ENCODE data around the gene NUP210.

The NUP210 gene

GRCh38 chr3:13408890-13409289 lies 11.2 kb downstream of the NUP210 start:
- peaks cover 11% of the 10 kb centered on the region for H3K4me1 ChIP-seq (ENCODE audit: insufficient read depth, low read length, poor library complexity, severe bottlenecking)

GRCh38 chr3:13407926-13408325 lies 12.2 kb downstream of the NUP210 start:
- H2AFZ ChIP-seq (ENCODE audit: low read length) = no peak overlapping the region
- H3K4me1 ChIP-seq (ENCODE audit: insufficient read depth, low read length, poor library complexity, severe bottlenecking) = peaks cover 5% of the 10 kb centered on the region
- H3K9me2 ChIP-seq (replicated peaks; ENCODE audit: low read depth, low read length) = no peaks in the 10 kb centered on the region
- TF ChIP-seq EZH2phosphoT487 (IDR thresholded peaks at IDR 0.05; ENCODE audit: borderline replicate concordance) = no peak
- TF ChIP-seq CTCF (conservative IDR thresholded peaks at IDR 0.05; ENCODE audit: low read length) = no peak
- no peaks in the 10 kb centered on the region for H3F3A ChIP-seq (ENCODE audit: low read depth)
- peaks cover 10% of the 10 kb centered on the region; the same call in 1 of the 2 replicates for H3K36me3 ChIP-seq (ENCODE audit: insufficient read depth, low read length)
- peaks cover 97% of the 10 kb centered on the region for H3K79me2 ChIP-seq (ENCODE audit: insufficient read depth, low read length)
- peaks cover 17% of the 10 kb centered on the region for H4K20me1 ChIP-seq (ENCODE audit: insufficient read depth, low read length, poor library complexity, severe bottlenecking)
- no peak overlapping the region for H3K4me2 ChIP-seq (ENCODE audit: low read depth, low read length, poor library complexity, severe bottlenecking)
- peaks cover 6% of the 10 kb centered on the region; the same call in 1 of the 2 replicates for H3K9me3 ChIP-seq (ENCODE audit: insufficient read depth, low read depth, low read length)
- H3K9ac ChIP-seq (ENCODE audit: low read depth, low read length, poor library complexity, severe bottlenecking) = no peak overlapping the region
- no peak overlapping the region for H3K4me3 ChIP-seq (ENCODE audit: low read length, poor library complexity, severe bottlenecking)
- no peaks in the 10 kb centered on the region for H3K27me3 ChIP-seq (ENCODE audit: insufficient read depth, low read length, poor library complexity, severe bottlenecking)

More at GRCh38 chr3:13408890-13409289, 11.2 kb downstream of the NUP210 start:
- H3K27me3 ChIP-seq (ENCODE audit: insufficient read depth, low read length, poor library complexity, severe bottlenecking) = no peaks in the 10 kb centered on the region
- TF ChIP-seq CTCF (conservative IDR thresholded peaks at IDR 0.05; ENCODE audit: low read length) (no peak), EZH2phosphoT487 (IDR thresholded peaks at IDR 0.05; ENCODE audit: borderline replicate concordance) (no peak)
- H3K9me2 ChIP-seq (replicated peaks; ENCODE audit: low read depth, low read length) = no peaks in the 10 kb centered on the region
- H3K4me2 ChIP-seq (ENCODE audit: low read depth, low read length, poor library complexity, severe bottlenecking) = no peak overlapping the region
- no peaks in the 10 kb centered on the region for H3F3A ChIP-seq (ENCODE audit: low read depth)
- no peak overlapping the region for H3K9ac ChIP-seq (ENCODE audit: low read depth, low read length, poor library complexity, severe bottlenecking)
- no peak overlapping the region for H3K4me3 ChIP-seq (ENCODE audit: low read length, poor library complexity, severe bottlenecking)
- no peak overlapping the region for H2AFZ ChIP-seq (ENCODE audit: low read length)
- H3K9me3 ChIP-seq (ENCODE audit: insufficient read depth, low read depth, low read length) = peaks cover 6% of the 10 kb centered on the region; the same call in 1 of the 2 replicates
- peaks cover 16% of the 10 kb centered on the region for H4K20me1 ChIP-seq (ENCODE audit: insufficient read depth, low read length, poor library complexity, severe bottlenecking)
- peaks cover 97% of the 10 kb centered on the region for H3K79me2 ChIP-seq (ENCODE audit: insufficient read depth, low read length)
- H3K36me3 ChIP-seq (ENCODE audit: insufficient read depth, low read length) = peaks cover 6% of the 10 kb centered on the region; the same call in 1 of the 2 replicates

- no peak for TF ChIP-seq CTCF (conservative IDR thresholded peaks at IDR 0.05; ENCODE audit: low read length)
- no peak for TF ChIP-seq EZH2phosphoT487 (IDR thresholded peaks at IDR 0.05; ENCODE audit: borderline replicate concordance)
- peaks cover 97% of the 10 kb centered on the region for H3K79me2 ChIP-seq (ENCODE audit: insufficient read depth, low read length)
- H3K9me2 ChIP-seq (replicated peaks; ENCODE audit: low read depth, low read length) = no peaks in the 10 kb centered on the region
- peaks cover 6% of the 10 kb centered on the region; the same call in 1 of the 2 replicates for H3K9me3 ChIP-seq (ENCODE audit: insufficient read depth, low read depth, low read length)
- peaks cover 10% of the 10 kb centered on the region; the same call in 1 of the 2 replicates for H3K36me3 ChIP-seq (ENCODE audit: insufficient read depth, low read length)
- peaks cover 21% of the 10 kb centered on the region for H4K20me1 ChIP-seq (ENCODE audit: insufficient read depth, low read length, poor library complexity, severe bottlenecking)
- H3F3A ChIP-seq (ENCODE audit: low read depth) = no peaks in the 10 kb centered on the region
- no peak overlapping the region for H3K9ac ChIP-seq (ENCODE audit: low read depth, low read length, poor library complexity, severe bottlenecking)
- H2AFZ ChIP-seq (ENCODE audit: low read length) = no peak overlapping the region
- H3K4me1 ChIP-seq (ENCODE audit: insufficient read depth, low read length, poor library complexity, severe bottlenecking) = peaks cover 5% of the 10 kb centered on the region
- no peak overlapping the region for H3K4me2 ChIP-seq (ENCODE audit: low read depth, low read length, poor library complexity, severe bottlenecking)
- H3K4me3 ChIP-seq (ENCODE audit: low read length, poor library complexity, severe bottlenecking) = no peak overlapping the region
- no peaks in the 10 kb centered on the region for H3K27me3 ChIP-seq (ENCODE audit: insufficient read depth, low read length, poor library complexity, severe bottlenecking)
These were observed 12.6 kb downstream of the NUP210 start for GRCh38 chr3:13407475-13407874.
